ENCODE data around the gene TMEM92.
A peak's percentile ranks its signal among the peaks of the same experiment; 100 is the strongest.

TMEM92 gene

GRCh38 chr17:50241431-50241830 lies 32.8 kb upstream of the TMEM92 start:
- no peak for ATAC-seq
- TF ChIP-seq GLIS3 (CRISPR knock-in tag; IDR thresholded peaks at IDR 0.05) (no peak), SNAI2 (CRISPR knock-in tag; IDR thresholded peaks at IDR 0.05) (no peak), ESRRG (CRISPR knock-in tag; IDR thresholded peaks at IDR 0.05) (no peak), RARB (CRISPR knock-in tag; IDR thresholded peaks at IDR 0.05) (no peak), OSR1 (CRISPR knock-in tag; IDR thresholded peaks at IDR 0.05) (no peak), ZFP3 (CRISPR knock-in tag; IDR thresholded peaks at IDR 0.05) (no peak), ZNF70 (CRISPR knock-in tag; IDR thresholded peaks at IDR 0.05) (no peak), ISL1 (CRISPR knock-in tag; IDR thresholded peaks at IDR 0.05) (no peak), ZC3H10 (CRISPR knock-in tag; IDR thresholded peaks at IDR 0.05) (no peak)
- TF ChIP-seq, protein P1, sequence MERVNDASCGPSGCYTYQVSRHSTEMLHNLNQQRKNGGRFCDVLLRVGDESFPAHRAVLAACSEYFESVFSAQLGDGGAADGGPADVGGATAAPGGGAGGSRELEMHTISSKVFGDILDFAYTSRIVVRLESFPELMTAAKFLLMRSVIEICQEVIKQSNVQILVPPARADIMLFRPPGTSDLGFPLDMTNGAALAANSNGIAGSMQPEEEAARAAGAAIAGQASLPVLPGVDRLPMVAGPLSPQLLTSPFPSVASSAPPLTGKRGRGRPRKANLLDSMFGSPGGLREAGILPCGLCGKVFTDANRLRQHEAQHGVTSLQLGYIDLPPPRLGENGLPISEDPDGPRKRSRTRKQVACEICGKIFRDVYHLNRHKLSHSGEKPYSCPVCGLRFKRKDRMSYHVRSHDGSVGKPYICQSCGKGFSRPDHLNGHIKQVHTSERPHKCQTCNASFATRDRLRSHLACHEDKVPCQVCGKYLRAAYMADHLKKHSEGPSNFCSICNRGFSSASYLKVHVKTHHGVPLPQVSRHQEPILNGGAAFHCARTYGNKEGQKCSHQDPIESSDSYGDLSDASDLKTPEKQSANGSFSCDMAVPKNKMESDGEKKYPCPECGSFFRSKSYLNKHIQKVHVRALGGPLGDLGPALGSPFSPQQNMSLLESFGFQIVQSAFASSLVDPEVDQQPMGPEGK (CRISPR knock-in tag; IDR thresholded peaks at IDR 0.05; ENCODE audit: borderline replicate concordance) = no peak

DNA sequence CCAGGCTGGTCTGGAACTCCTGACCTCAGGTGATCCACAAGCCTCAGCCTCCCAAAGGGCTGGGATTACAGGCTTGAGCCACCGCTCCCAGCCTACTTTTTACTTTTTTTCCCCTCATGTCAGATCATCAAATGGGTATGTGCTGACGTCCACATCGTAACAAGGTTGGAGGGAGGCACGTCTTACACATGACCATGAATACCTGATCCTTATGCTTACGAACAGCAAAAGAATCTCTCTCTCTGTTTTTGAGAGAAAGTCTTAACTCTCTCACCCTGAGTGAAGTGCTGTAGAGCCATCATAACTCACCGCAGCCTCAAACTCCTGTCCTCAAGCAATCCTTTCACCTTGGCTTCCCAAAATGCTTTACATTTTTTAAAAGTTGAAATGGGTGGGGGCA lies 29.5 kb upstream of the TMEM92 start:
- TF ChIP-seq, protein P1 (CRISPR knock-in tag; IDR thresholded peaks at IDR 0.05; ENCODE audit: borderline replicate concordance) = no peak
- TF ChIP-seq ZC3H10 (CRISPR knock-in tag; IDR thresholded peaks at IDR 0.05) = no peak
- TF ChIP-seq OSR1 (CRISPR knock-in tag; IDR thresholded peaks at IDR 0.05) = no peak
- no peak for TF ChIP-seq ISL1 (CRISPR knock-in tag; IDR thresholded peaks at IDR 0.05)
- TF ChIP-seq ZFP3 (CRISPR knock-in tag; IDR thresholded peaks at IDR 0.05) = no peak
- TF ChIP-seq ARNTL (CRISPR knock-in tag; IDR thresholded peaks at IDR 0.05; ENCODE audit: borderline replicate concordance, low read depth) = no peak
- TF ChIP-seq ZNF565 (CRISPR knock-in tag; conservative IDR thresholded peaks at IDR 0.05; ENCODE audit: low read depth) = no peak
- TF ChIP-seq SNAI2 (CRISPR knock-in tag; IDR thresholded peaks at IDR 0.05) = no peak
- no peak for TF ChIP-seq ZFP30 (CRISPR knock-in tag; IDR thresholded peaks at IDR 0.05)
- no peak for TF ChIP-seq POU6F1 (CRISPR knock-in tag; IDR thresholded peaks at IDR 0.05; ENCODE audit: borderline replicate concordance, low read depth)
- TF ChIP-seq TOX (CRISPR knock-in tag; IDR thresholded peaks at IDR 0.05; ENCODE audit: borderline replicate concordance) = no peak
- no peak for TF ChIP-seq ESRRG (CRISPR knock-in tag; IDR thresholded peaks at IDR 0.05)
- TF ChIP-seq ZNF70 (CRISPR knock-in tag; IDR thresholded peaks at IDR 0.05) = no peak
- no peak for TF ChIP-seq PPARA (CRISPR knock-in tag; IDR thresholded peaks at IDR 0.05; ENCODE audit: borderline replicate concordance)
- ATAC-seq = no peak

DNA sequence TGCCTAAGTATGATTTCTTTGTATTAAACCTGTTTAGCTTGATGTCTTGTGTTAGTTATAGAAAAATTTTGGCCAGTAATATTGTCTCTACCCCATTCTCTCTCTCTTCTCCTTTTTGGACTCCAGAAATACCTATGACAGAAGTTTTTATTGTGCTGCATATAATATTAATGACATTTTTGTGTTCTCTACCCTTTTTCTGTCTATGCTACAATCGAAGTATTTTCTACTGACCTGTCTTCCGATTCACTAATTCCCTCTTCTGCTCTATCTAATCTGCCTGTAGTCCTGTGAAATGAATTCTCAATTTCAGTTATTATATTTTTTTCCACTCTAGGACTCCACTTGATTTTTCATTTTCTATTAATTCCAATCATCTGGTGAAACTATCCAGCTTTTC lies 26.0 kb upstream of the TMEM92 start:
- ATAC-seq = no peak
- no peak for TF ChIP-seq CSRNP3 (CRISPR knock-in tag; IDR thresholded peaks at IDR 0.05)
- TF ChIP-seq ZNF8 (CRISPR knock-in tag; IDR thresholded peaks at IDR 0.05) = no peak
- TF ChIP-seq ZFP30 (CRISPR knock-in tag; IDR thresholded peaks at IDR 0.05) = peak; percentile 96
- TF ChIP-seq ZNF70 (CRISPR knock-in tag; IDR thresholded peaks at IDR 0.05) = no peak
- TF ChIP-seq TOX (CRISPR knock-in tag; IDR thresholded peaks at IDR 0.05; ENCODE audit: borderline replicate concordance) = no peak

DNA sequence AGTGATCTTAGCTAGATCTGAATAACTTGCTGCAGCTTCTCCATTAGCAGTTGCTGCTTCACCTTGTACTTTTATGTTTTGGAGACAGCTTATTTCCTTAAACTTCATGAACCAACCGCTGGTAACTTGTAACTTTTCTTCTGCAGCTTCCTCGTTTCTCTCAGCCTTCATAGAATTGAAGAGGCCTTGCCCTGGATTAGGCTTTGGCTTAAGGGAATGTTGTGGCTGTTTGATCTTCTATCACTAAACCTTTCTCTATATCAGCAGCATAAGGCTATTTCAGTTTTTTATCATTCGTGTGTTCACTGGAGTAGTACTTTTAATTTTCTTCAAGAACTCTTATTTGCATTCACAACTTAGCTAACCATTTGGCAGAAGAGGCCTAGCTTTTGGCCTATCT lies 21.5 kb upstream of the TMEM92 start:
- no peak for ATAC-seq
- no peak for TF ChIP-seq ARNTL (CRISPR knock-in tag; IDR thresholded peaks at IDR 0.05; ENCODE audit: borderline replicate concordance, low read depth)

DNA sequence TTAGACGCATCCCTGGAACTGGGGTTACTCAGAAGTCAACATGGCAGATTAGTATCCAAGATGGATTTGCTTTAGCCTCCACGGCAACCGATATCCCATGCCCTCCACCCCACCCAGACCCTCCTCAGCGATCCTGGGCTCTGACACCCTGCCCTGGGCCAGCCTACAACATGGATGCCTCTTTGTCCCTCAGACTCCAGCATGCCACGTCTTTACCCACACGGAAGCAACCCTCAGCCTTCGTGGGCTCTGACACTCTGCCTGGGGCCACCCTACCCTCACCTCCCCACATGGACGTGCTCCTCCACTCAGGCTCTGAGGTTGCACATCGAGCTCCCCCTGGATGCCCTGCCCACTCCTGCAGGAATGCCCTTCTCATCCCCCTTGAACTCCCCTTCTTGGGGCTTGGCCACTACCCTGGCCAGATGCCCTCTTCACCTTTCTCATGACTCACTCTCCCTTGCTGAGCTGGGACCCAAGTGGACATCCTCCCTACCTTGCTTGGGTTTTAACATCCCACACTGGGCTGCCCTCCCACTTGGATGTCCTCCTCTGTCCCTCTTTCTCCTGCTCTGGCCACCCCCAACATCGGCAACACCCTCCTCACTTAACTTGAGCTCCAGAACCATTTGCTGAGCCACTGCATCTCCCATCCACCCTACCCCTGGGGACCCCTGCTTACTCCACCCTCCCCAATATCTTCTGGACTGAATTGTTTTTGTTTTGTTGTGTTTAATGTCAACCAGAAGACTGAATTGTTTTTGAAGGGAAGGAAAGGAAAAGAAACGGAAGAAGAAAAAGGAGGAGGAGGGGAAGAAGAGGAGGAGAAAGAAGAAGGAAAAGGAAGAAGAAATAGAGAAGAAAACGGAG lies 18.3 kb upstream of the TMEM92 start:
- ATAC-seq = no peak

More for the DNA sequence above, 18.3 kb upstream of the TMEM92 start:
- TF ChIP-seq RARB (CRISPR knock-in tag; IDR thresholded peaks at IDR 0.05) (no peak), GLIS3 (CRISPR knock-in tag; IDR thresholded peaks at IDR 0.05) (no peak), ZFP30 (CRISPR knock-in tag; IDR thresholded peaks at IDR 0.05) (no peak), BACH2 (CRISPR knock-in tag; IDR thresholded peaks at IDR 0.05; ENCODE audit: borderline replicate concordance) (no peak), SNAI2 (CRISPR knock-in tag; IDR thresholded peaks at IDR 0.05) (no peak), ZNF8 (CRISPR knock-in tag; IDR thresholded peaks at IDR 0.05) (no peak), ARNTL (CRISPR knock-in tag; IDR thresholded peaks at IDR 0.05; ENCODE audit: borderline replicate concordance, low read depth) (no peak)
- TF ChIP-seq, protein P2, sequence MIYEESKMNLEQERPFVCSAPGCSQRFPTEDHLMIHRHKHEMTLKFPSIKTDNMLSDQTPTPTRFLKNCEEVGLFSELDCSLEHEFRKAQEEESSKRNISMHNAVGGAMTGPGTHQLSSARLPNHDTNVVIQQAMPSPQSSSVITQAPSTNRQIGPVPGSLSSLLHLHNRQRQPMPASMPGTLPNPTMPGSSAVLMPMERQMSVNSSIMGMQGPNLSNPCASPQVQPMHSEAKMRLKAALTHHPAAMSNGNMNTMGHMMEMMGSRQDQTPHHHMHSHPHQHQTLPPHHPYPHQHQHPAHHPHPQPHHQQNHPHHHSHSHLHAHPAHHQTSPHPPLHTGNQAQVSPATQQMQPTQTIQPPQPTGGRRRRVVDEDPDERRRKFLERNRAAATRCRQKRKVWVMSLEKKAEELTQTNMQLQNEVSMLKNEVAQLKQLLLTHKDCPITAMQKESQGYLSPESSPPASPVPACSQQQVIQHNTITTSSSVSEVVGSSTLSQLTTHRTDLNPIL (CRISPR knock-in tag; IDR thresholded peaks at IDR 0.05; ENCODE audit: low read depth) = no peak

All from SK-N-SH treated with all-trans-retinoic acid at 6 μM for 48 hours (cell line).